Fibroblast of villous mesenchyme (primary cell): ENCODE data around the gene DAB1. TPM values are rescaled to one million over a fixed set of nuclear protein-coding genes. Genes with fewer than 3 reads are reported as not detected.

ENCODE experiments used
- DNase-seq: peaks from one replicate; pipeline ENCODE4 v3.0.0-alpha.2; 2010; ENCODE audit warnings: low read depth
- H3K4me3 ChIP-seq: 2 replicates; pipeline ENCODE4 v1.5.1; 2011; ENCODE audit warnings: low read depth, mild to moderate bottlenecking, low read length
- CTCF ChIP-seq: IDR thresholded peaks from 2 replicates; pipeline ENCODE4 v1.5.1; 2012; ENCODE audit warnings: low read depth, mild to moderate bottlenecking, low read length; ENCODE audit not compliant: insufficient read depth
- total RNA-seq: library from RNA; depleted of rRNA; stranded (reverse); fragments of >200 nt; gene quantifications from 2 replicates; pipeline ENCODE4 v1.2.3, GENCODE V29; 2012

The DAB1 gene
- total RNA-seq, 1 donor, result not detected

GRCh38 chr1:57420981-57421785 lies 2.7 kb downstream of the DAB1 start:
- no peak for DNase-seq
- H3K4me3 ChIP-seq, result no peak overlapping the region
- TF ChIP-seq CTCF, result no peak

- DNase-seq, result no peak
- H3K4me3 ChIP-seq, result no peak overlapping the region
- TF ChIP-seq CTCF, result no peak
Measured at GRCh38 chr1:57418971-57419370, 4.9 kb downstream of the DAB1 start.

GRCh38 chr1:57411262-57411661 lies 12.6 kb downstream of the DAB1 start:
- no peak for DNase-seq
- no peak overlapping the region for H3K4me3 ChIP-seq
- no peak for TF ChIP-seq CTCF

GRCh38 chr1:57410508-57410907 lies 13.4 kb downstream of the DAB1 start:
- no peak overlapping the region for H3K4me3 ChIP-seq
- no peak for TF ChIP-seq CTCF
- no peak for DNase-seq

GRCh38 chr1:57407928-57408327 lies 15.9 kb downstream of the DAB1 start:
- TF ChIP-seq CTCF, result no peak
- DNase-seq, result no peak
- H3K4me3 ChIP-seq, result no peak overlapping the region

- no peak for TF ChIP-seq CTCF
- H3K4me3 ChIP-seq, result no peak overlapping the region
- DNase-seq, result no peak
Measured at GRCh38 chr1:57406428-57406970, 17.4 kb downstream of the DAB1 start.
